Neural progenitor cell (in vitro differentiated cells): ENCODE measurements around the gene MX2. TPM values are rescaled to one million over a fixed set of nuclear protein-coding genes. Genes with fewer than 3 reads are reported as not detected.

Source experiments
- DNase-seq: peaks from one replicate; pipeline ENCODE4 v3.0.0-alpha.2; 2016; ENCODE audit warnings: low spot score
- H2AFZ ChIP-seq: fragments of 200-600 bp; sonication (generic); replicated peaks from 2 replicates; pipeline ENCODE4 v1.6.1; 2016; ENCODE audit warnings: antibody characterized with exemption
- H3F3A ChIP-seq: fragments of 200-600 bp; sonication (generic); 2 replicates; pipeline ENCODE4 v1.6.1; 2016; ENCODE audit warnings: antibody characterized with exemption, low read depth
- H3K27ac ChIP-seq: fragments of 200-600 bp; sonication (generic); 2 replicates; pipeline ENCODE4 v1.5.1; 2016; ENCODE audit warnings: mild to moderate bottlenecking
- H3K27me3 ChIP-seq: fragments of 200-600 bp; sonication (generic); 2 replicates; pipeline ENCODE4 v1.6.1; 2016; ENCODE audit warnings: mild to moderate bottlenecking, moderate library complexity
- H3K36me3 ChIP-seq: fragments of 200-600 bp; sonication (generic); 2 replicates; pipeline ENCODE4 v1.5.1; 2016
- H3K4me1 ChIP-seq: fragments of 200-600 bp; sonication (generic); 2 replicates; pipeline ENCODE4 v1.6.1; 2016; ENCODE audit warnings: mixed run types
- H3K4me2 ChIP-seq: fragments of 200-600 bp; sonication (generic); 2 replicates; pipeline ENCODE4 v1.6.1; 2016
- H3K4me3 ChIP-seq: fragments of 200-600 bp; sonication (generic); 2 replicates; pipeline ENCODE4 v1.5.1; 2016
- H3K79me2 ChIP-seq: fragments of 200-600 bp; sonication (generic); 2 replicates; pipeline ENCODE4 v1.6.1; 2016; ENCODE audit warnings: low read depth
- H3K9ac ChIP-seq: fragments of 200-600 bp; sonication (generic); 2 replicates; pipeline ENCODE4 v1.6.1; 2016
- H3K9me3 ChIP-seq: fragments of 200-600 bp; sonication (generic); 2 replicates; pipeline ENCODE4 v1.5.1; 2016; ENCODE audit warnings: low read depth
- H4K20me1 ChIP-seq: fragments of 200-600 bp; sonication (generic); 2 replicates; pipeline ENCODE4 v1.6.1; 2016; ENCODE audit warnings: low read depth
- H3K27ac Mint-ChIP-seq: 3 replicates; pipeline ENCODE4 v1.8.0; 2021; ENCODE audit warnings: mixed read lengths
- H3K27me3 Mint-ChIP-seq: 2 replicates; pipeline ENCODE4 v1.8.0; 2022; ENCODE audit warnings: low read depth, mild to moderate bottlenecking, inconsistent platforms, moderate library complexity, mixed read lengths; ENCODE audit not compliant: insufficient read depth
- H3K36me3 Mint-ChIP-seq: 3 replicates; pipeline ENCODE4 v1.8.0; 2021; ENCODE audit warnings: mixed read lengths
- H3K4me1 Mint-ChIP-seq: 3 replicates; pipeline ENCODE4 v1.8.0; 2021; ENCODE audit warnings: mixed read lengths
- H3K4me3 Mint-ChIP-seq: 3 replicates; pipeline ENCODE4 v1.8.0; 2021; ENCODE audit warnings: mild to moderate bottlenecking, moderate library complexity, mixed read lengths
- H3K9me3 Mint-ChIP-seq: 3 replicates; pipeline ENCODE4 v1.8.0; 2020; ENCODE audit warnings: mixed read lengths
- EZH2 ChIP-seq: fragments of 200-600 bp; sonication (generic); IDR thresholded peaks from 2 replicates; pipeline ENCODE4 v1.6.1; 2017; ENCODE audit warnings: antibody characterized with exemption, mild to moderate bottlenecking, moderate library complexity
- EZH2phosphoT487 ChIP-seq: fragments of 200-600 bp; sonication (generic); IDR thresholded peaks from 2 replicates; pipeline ENCODE4 v1.6.1; 2017; ENCODE audit warnings: antibody characterized with exemption
- total RNA-seq: library from RNA; depleted of rRNA; stranded (reverse); fragments of >200 nt; gene quantifications from 2 replicates; pipeline ENCODE4 v1.2.3, GENCODE V29; 2015; ENCODE audit warnings: low replicate concordance
- TF ChIP-seq, protein P1 (sequence below): fragments of 200-600 bp; sonication (generic); IDR thresholded peaks from 2 replicates; pipeline ENCODE4 v1.5.1; 2017; ENCODE audit warnings: antibody characterized with exemption, mild to moderate bottlenecking

MX2 gene
- total RNA-seq, 1 donor from 2014 or later, result 3.3 TPM

- Histone ChIP-seq H3K9me3 (no peaks in the 10 kb centered on the region), H3K36me3 (no peaks in the 10 kb centered on the region), H3K9ac (no peak overlapping the region), H2AFZ (no peak overlapping the region), H3K4me3 (no peak overlapping the region), H3K27ac (no peak overlapping the region), H3K4me1 (no peaks in the 10 kb centered on the region), H3F3A (no peaks in the 10 kb centered on the region), H4K20me1 (no peaks in the 10 kb centered on the region), H3K4me2 (no peak overlapping the region), H3K27me3 (no peaks in the 10 kb centered on the region), H3K79me2 (no peaks in the 10 kb centered on the region)
- Mint-ChIP-seq H3K4me3 (no peak overlapping the region), H3K27me3 (peaks cover 6% of the 10 kb centered on the region), H3K4me1 (no peaks in the 10 kb centered on the region), H3K27ac (no peak overlapping the region), H3K36me3 (no peaks in the 10 kb centered on the region), H3K9me3 (no peaks in the 10 kb centered on the region)
- no peak for DNase-seq
- no peak for TF ChIP-seq EZH2
- TF ChIP-seq, protein P1, sequence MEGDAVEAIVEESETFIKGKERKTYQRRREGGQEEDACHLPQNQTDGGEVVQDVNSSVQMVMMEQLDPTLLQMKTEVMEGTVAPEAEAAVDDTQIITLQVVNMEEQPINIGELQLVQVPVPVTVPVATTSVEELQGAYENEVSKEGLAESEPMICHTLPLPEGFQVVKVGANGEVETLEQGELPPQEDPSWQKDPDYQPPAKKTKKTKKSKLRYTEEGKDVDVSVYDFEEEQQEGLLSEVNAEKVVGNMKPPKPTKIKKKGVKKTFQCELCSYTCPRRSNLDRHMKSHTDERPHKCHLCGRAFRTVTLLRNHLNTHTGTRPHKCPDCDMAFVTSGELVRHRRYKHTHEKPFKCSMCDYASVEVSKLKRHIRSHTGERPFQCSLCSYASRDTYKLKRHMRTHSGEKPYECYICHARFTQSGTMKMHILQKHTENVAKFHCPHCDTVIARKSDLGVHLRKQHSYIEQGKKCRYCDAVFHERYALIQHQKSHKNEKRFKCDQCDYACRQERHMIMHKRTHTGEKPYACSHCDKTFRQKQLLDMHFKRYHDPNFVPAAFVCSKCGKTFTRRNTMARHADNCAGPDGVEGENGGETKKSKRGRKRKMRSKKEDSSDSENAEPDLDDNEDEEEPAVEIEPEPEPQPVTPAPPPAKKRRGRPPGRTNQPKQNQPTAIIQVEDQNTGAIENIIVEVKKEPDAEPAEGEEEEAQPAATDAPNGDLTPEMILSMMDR, result no peak
Observed at GRCh38 chr21:41374867-41375533, 13.2 kb downstream of the MX2 start.

DNA sequence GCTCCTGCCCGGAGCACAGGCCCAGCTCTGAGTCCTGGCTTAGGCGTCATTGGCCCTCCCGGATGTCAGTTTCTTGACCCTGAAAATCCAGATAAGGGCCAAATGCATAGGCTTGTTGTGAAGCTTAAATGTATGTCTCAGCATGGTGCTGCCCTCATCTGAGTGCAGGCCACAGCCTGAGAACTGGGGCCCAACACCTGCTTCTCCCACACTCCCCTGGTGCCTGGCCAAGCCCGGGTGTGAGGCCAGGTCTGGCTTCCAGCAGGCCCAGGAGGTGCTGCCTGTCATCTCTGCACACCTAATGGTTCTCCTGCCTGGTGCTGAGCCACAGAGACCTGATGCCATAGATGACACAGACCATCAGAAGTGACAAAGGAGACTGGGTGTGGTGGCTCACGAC lies 14.0 kb downstream of the MX2 start:
- H3K27ac Mint-ChIP-seq, result no peak overlapping the region

DNA sequence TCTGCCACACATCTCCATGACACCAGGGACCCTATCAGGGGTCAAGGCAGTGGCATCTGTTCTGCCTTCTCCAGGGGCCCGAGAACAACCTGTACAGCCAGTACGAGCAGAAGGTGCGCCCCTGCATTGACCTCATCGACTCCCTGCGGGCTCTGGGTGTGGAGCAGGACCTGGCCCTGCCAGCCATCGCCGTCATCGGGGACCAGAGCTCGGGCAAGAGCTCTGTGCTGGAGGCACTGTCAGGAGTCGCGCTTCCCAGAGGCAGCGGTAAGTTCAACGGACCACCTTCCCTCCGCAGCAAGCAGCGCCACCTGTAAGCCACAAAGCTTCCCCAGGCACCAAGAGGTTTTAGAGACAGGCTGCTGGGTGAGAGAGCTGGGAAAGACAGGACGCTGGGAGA lies 15.9 kb downstream of the MX2 start:
- peak; percentile 18 for DNase-seq

More for the DNA sequence above, 14.0 kb downstream of the MX2 start:
- Mint-ChIP-seq H3K4me1 (no peaks in the 10 kb centered on the region), H3K27me3 (peaks cover 2% of the 10 kb centered on the region), H3K36me3 (no peaks in the 10 kb centered on the region), H3K9me3 (no peaks in the 10 kb centered on the region), H3K4me3 (no peak overlapping the region)
- Histone ChIP-seq H3K4me2 (no peak overlapping the region), H3K36me3 (no peaks in the 10 kb centered on the region), H4K20me1 (no peaks in the 10 kb centered on the region), H3K27ac (no peak overlapping the region), H3F3A (no peaks in the 10 kb centered on the region), H3K79me2 (no peaks in the 10 kb centered on the region), H3K4me3 (no peak overlapping the region), H2AFZ (no peak overlapping the region), H3K27me3 (no peaks in the 10 kb centered on the region), H3K4me1 (no peaks in the 10 kb centered on the region), H3K9ac (no peak overlapping the region), H3K9me3 (no peaks in the 10 kb centered on the region)
- no peak for DNase-seq
- TF ChIP-seq EZH2, result no peak
- no peak for TF ChIP-seq EZH2phosphoT487
- TF ChIP-seq, protein P1, result no peak

More for the DNA sequence above, 15.9 kb downstream of the MX2 start:
- H3F3A ChIP-seq, result no peaks in the 10 kb centered on the region
- no peaks in the 10 kb centered on the region for H4K20me1 ChIP-seq
- no peaks in the 10 kb centered on the region for H3K36me3 ChIP-seq
- H3K9me3 Mint-ChIP-seq, result peaks cover 5% of the 10 kb centered on the region
- H3K27me3 Mint-ChIP-seq, result peaks cover 6% of the 10 kb centered on the region
- TF ChIP-seq EZH2phosphoT487 (no peak), EZH2 (no peak)
- TF ChIP-seq, protein P1, result no peak
- H3K4me1 ChIP-seq, result no peaks in the 10 kb centered on the region
- H3K79me2 ChIP-seq, result no peaks in the 10 kb centered on the region
- no peak overlapping the region for H3K27ac Mint-ChIP-seq
- H3K4me3 Mint-ChIP-seq, result no peak overlapping the region
- peaks cover 2% of the 10 kb centered on the region for H3K36me3 Mint-ChIP-seq
- no peaks in the 10 kb centered on the region for H3K9me3 ChIP-seq
- no peak overlapping the region for H3K27ac ChIP-seq
- no peak overlapping the region for H3K4me2 ChIP-seq
- H2AFZ ChIP-seq, result no peak overlapping the region
- H3K27me3 ChIP-seq, result no peaks in the 10 kb centered on the region
- no peak overlapping the region for H3K4me3 ChIP-seq
- H3K4me1 Mint-ChIP-seq, result no peaks in the 10 kb centered on the region
- no peak overlapping the region for H3K9ac ChIP-seq
